CD4-positive, alpha-beta T cell treated with Interleukin-21 for 1 hour (primary cell): ENCODE measurements around the gene NHP2.
"Not testable (repeated sequence)": the region's sequence is repeated elsewhere in the genome, so short reads cannot be mapped to it uniquely, and the experiment has no call there.

ENCODE experiments used
- DNase-seq: peaks from one replicate; pipeline ENCODE4 v3.0.0-alpha.2; 2020

Gene NHP2

DNA sequence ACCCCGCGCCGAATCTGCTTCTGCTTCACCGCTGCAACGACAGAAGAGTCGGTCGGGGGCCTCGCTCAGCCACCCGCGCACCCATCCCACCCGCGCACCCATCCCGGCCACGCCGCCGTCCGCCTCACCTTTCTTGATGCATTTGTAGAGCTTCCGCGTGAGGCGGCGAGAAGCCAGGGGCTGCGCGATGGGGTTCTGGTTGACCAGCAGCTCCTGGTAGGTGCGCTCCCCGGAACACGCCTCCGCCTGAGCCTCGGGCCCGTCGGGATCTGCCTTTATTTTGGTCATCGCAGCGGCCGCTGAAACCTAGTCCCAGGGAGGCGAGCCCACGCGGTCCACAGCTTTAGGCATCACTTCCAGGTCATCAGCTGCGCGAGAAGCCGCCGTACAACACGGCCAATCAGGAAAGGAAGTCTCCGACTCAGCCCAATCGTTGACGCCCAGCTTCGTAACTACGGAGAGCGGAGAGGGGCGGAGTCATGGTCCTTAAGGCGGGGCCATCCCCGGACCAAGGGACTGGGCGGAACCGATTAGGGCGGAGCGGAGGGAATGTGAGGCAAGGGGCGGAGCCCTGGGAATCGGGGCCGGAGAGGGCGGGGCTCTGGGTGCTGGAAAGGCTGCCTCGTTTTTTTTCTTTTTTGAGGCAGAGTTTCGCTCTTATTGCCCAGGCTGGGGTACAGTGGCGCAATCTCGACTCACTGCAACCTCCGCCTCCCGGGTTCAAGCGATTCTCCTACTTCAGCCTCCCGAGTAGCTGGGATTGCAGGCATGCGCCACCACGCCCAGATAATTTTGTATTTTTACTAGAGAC lies at the start of gene NHP2:
Gene NHP2 (minus strand): TSS at position 356 of the 811 bp plus-strand sequence. CDS start 68 bp downstream, at position 288.
- DNase-seq = peak; percentile 98

DNA sequence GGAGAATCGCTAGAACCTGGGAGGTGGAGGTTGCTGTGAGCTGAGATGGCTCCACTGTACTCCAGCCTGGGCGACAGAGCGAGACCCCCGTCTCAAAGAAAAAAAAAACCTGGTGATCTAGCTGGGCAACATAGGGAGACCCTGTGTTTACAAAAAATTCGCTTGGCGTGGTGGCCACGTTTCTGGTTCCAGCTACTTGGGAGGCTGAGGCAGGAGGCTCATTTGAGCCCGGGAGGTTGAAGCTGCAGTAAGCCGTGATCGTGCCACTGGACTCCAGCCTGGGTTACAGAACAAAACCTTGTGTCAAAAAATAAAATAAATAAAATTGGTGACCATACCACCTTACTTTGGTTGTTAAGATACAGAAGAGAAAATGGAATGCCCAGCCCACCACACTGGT lies 48.9 kb upstream of the NHP2 start:
- DNase-seq = no peak

DNA sequence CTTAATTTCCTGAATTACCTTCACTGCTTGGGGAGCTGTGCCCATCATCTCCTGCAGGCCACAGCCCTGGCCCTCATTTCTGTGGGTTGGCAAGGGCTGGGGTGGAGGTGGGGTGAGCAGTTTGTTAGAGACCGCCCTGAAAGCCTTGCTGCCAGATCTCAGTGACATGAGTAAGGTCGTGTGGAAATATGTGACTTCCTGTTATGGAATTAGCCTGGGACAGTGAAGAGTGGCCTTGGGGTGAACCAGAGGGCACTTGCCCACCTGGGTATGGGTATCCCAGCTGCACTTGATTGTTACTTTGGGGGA lies 48.2 kb upstream of the NHP2 start:
- no peak for DNase-seq

DNA sequence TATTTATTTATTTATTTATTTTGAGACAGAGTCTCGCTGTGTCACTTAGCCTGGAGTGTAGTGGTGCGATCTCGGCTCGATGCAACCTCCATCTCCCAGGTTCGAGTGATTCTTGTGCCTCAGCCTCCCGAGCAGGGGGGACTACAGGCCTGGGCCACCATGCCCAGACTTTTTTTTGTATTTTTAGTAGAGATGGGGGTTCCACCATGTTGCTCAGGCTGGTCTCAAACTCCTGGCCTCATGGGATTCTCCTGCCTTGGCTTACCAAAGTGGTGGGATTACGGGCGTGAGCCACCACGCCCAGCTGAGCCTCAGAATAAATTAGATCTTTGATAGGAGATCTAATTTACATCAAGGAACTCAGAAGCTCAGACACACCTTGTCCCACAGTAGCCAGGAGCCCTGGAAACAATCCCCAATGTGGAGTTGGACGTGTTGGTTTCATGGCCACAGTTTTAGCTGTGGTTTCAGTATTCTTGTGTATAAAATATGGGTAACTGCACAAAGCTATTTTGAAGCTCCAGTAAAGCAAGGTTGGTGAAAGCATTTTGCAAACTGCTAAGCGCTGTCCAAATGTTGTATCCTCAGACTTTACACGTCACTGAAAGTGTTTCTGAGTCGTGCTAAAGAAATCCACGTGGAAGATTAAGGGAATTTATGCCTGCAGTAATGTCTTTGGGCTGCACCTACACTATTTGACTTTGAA lies 47.7 kb upstream of the NHP2 start:
- no peak for DNase-seq

DNA sequence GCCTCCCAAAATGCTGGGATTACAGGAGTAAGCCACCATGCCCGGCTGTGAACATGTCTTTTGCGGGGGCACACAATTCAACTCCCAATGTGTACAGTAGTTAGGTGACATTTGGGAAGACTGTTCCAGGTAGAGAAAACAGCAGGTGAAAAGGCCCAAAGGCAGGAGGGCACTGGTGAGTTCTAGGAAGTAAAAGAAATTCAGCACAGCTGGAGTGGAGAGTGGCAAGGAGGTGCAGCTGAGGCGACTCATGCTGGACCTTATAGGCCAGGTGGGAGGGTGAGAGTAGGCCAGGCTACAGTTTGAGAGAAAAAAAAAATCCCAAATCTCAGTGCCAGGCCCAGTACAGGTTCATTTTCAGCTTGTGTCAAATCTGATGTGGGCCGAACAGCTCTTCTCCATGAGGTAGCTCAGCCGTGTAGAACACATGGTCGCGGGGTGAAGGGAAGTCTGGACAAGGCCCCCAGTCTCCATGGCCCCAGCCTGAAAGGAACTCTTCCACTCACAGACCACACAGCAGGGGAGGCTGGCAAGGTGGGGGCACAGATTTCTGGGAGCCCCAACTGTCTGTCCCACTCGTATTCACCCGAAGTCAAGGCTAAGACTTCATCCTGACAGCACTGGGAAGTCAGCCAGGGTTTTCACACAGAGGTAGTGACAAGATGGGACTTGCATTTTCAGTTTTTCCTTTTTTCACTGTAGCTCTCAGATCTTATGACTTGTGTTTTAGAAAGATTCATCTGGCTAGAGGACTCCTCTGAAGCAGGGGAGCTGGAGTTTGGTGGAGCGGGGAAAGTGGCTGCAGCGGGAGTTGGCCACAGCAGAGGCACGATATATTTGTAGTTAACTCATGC lies 46.1 kb upstream of the NHP2 start:
- DNase-seq = no peak

DNA sequence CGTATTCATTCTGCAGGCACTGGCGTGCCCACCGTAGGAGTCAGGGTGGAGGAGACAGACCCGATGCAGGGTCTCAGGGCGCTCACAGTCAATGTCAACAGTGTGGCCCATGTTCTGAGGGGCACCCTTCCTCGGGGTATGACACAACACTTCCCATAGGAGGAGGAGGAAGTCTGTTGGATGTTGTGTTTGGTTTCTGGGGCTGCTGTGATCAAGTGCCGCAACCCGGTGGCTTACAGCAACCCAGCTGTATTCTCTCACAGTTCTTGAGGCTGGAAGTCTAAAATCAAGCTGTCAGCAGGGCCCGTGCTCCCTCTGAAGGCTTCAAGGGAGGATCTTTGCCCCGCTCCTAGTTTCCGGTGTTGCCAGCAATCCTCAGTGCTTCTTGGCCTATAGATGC lies 45.0 kb upstream of the NHP2 start:
- DNase-seq = no peak

DNA sequence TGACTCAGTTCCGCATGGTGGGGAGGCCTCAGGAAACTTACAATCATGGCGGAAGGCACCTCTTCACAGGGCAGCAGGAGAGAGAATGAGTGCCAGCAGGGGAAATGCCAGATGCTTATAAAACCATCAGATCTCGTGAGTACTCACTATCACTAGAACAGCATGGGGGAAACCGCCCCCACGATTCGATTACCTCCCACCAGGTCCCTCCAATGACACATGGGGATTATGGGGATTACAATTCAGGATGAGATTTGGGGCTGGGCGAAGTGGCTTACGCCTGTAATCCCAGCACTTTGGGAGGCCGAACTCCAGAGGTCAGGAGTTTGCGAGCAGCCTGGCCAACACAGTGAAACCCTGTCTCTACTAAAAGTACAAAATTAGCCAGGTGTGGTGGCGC lies 44.5 kb upstream of the NHP2 start:
- not testable (repeated sequence) for DNase-seq

DNA sequence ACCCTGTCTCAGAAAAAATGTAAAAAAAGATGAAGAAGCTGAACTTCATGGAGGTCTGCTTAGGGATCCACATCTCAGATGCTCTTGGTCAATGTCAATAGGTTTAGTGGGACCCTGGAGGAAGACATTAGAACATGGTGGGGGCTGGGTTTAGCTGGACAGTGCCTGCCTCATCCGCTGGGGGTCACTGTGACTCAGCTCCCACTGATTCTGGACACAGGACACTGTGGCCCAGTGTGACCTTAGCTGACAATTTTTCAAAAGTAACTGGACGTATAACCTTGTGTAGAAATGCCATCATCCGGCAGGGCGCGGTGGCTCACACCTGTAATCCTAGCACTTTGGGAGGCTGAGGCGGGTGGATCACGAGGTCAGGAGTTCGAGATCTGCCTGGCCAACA lies 43.3 kb upstream of the NHP2 start:
- no peak for DNase-seq

DNA sequence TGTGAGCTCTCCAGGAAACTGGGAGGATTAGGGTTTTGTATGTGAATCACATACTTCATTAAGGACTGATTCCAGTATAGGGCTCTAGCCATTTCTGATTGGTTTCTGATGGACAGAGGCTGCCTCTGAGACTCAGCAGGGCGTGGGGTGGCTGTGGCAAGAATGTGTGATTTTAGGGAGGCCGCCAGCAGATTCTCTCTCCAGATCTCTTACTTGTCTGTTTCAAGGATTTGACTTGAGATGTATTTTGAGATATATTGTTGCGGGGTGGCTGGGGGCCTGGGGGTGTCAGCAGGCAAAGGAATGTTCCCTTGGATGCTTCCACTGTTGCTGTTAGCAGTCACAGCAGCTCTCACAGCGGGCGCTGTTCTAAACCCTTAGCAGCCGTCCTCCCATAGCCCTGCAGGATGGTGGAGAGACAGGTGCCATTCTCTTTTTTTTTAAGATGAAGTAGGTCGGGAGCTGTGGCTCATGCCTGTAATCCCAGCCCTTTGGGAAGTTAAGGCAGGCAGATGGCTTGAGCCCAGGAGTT lies 42.7 kb upstream of the NHP2 start:
- no peak for DNase-seq

DNA sequence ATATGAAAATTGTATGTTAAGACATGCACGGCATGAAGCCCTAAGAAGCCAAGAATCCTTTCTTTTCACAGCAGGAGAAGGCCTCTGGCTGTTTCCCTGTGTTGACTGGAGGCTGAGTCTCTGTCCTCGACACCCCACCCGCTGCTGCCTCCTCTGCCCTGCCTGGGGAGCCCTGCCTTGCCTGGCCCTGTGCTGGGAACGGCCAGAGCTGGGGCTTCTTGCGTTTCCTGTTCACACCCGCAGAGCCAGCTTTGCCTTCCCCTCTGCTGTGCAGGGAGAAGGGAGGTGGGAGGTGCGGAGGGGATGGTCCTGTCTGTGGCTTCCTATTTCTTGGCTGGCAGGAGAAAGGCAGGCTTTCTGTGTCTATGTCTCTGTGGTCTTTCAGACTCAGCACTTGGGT lies 40.3 kb upstream of the NHP2 start:
- DNase-seq = no peak

DNA sequence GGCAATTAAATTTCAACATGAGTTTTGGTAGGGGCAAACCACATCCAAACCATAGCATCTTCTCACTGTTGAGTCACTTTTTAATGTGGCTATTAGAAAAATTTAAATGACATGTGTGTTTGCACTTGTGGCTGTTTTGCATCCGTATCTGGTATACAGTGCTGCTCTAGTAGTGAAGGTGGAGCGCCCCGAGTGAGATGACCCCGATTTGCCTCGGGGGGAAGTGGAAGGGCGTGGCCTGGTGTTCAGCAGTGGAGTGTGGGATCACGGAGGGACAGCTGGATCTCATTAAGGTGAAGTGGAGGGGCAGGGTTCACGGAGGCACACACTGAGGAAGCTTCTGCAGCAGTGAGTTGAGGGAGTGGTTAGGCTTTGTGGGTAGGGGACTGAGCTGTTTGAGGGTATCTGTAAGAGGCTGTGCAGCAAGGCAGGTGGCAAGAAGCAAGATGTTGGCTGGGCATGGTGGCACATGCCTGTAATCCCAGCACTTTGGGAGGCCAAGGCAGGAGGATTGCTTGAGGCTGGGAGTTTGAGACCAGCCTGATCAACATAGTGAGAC lies 39.6 kb upstream of the NHP2 start:
- DNase-seq = no peak

DNA sequence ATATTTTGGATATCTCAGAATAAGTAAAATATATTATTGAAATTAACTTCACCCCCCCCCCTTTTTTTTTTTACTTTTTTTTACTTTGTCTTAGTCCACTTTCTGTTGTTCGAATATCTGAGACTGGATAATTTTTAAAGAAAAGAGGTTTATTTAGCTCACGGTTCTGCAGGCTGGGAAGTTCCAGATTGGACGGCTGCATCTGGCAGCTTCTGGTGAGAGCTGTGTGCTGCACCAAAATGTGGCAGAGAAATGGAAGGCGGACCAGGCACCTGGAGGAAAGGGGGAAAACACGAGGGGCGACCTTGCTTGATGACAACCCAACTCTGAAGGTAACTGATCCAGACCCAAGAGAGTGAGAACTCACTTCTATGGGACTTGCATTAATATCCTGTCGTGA lies 39.1 kb upstream of the NHP2 start:
- no peak for DNase-seq

DNA sequence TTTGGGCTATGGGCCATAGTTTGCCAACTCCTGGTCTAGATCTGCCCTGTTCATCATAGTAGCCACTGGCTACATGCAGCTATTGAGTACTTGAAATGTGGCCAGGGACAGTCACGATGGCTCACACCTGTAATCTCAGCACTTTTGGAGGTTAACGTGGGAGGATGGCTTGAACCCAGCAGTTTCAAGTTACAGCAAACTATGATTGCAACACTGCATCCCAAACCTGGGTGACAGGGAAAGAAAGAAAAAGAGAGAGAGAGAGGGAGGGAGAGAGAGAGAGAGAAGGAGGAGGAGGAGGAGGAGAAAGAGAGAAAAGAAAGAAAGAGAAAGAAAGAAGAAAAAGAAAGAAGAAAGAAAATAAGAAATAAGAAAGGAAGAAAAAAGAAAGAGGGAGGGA lies 38.6 kb upstream of the NHP2 start:
- no peak for DNase-seq

DNA sequence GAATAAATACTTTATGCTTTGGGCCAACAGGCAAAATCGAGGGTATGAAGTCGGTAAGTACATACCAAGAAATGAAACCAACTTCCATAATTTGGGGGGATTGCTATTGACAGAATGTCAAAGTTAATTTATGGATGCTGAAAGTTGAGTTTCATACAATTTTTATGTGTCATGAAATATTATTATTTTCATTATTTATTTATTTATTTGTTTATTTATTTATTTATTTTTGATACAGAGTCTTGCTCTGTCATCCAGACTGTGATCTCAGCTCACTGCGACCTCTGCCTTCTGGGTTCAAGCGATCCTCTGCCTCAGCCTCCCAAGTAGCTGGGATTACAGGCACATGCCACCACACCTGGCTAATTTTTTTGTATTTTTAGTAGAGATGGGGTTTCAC lies 38.0 kb upstream of the NHP2 start:
- DNase-seq = no peak

DNA sequence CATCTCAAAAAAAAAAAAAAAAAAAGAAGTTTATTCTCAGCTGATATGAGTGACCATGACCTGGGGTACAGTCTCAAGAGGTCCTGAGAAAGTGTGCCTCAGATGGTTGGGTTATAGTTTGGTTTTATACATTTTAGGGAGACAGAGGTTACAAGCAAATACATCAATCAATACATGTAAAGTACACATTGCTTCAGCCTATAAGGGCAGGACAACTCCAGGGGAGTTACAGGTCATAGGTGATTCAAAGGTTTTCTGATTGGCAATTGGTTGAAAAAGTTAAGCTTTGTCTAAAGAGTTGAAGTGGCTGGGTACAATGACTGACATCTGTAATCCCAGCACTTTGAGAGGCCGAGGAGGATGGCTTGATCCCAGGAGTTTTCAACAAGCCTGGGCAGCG lies 35.7 kb upstream of the NHP2 start:
- DNase-seq = no peak

DNA sequence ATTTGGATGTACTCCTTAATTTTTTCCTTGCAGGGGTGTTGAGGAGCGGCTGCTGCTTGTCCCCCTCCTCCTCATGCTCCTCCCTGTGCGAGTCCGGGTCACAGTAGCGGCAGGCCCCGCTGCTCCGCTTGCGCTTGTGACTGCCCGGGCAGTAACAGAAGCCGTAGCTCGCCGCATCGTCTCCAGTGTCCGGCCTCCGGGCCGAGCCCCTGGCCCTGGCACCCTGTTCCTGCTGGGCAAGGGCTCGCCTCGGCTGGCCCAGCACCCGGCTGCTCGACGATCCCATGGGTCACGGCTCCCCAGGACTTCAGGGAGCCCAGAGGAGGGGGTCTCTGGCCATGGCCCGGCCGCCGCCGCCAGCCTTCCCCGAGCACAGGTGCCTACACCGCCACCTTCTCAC lies 33.3 kb upstream of the NHP2 start, which contains the start of gene GMCL2:
Gene GMCL2 (minus strand): TSS at position 358 of the 400 bp plus-strand sequence. CDS start 72 bp downstream, at position 286.
- DNase-seq = no peak

DNA sequence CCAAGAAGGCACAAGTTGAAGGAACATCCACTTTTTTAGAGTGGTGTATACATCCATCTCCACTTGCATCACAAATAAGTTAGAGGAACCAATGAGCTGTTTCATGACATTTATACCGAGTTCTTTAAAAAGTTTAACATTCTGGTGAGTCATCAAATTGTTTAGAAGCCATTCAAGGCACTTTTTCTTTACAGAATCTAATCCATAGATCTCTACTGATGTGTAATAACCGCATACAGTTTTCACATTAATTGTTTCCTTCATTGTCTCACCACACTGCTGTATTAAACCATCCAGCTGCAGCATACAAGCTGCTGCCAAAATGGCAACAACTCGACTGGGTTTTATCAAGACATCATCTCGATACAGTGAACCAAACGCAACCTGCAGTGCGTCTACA lies 32.7 kb upstream of the NHP2 start:
- DNase-seq = no peak

DNA sequence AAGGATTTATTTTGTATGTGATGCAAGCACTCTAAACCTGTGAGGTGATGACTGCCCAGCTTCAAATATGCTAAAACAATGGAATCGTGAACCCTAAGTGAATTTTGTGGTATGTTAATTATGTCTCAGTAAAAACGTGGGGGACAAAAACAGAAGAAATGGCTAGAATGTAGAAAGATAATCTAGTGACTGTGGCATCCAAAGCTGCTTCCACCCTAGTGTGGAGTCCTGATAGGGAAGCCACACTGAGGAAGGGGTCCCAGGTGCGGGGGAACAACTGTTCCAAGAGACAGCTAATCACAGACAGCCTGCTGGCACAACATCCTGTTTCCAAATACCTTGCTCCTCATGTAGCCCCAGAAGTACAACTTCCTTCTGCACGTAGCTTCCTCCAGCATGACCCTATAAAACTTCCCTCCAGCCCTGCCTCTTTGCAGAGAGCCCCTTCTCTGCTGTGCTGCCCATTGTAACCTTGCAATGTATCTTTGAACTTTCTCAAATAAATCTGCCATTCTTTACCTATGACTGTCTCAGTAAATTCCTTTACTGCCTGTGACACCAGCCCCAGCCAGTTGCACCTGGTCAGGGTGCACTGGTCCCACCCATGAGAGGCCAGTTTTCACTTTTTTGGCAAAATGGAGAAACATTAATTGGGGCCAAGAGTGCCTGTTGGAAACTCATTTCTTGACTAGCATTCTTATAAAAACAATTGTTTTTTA lies 28.6 kb upstream of the NHP2 start:
- no peak for DNase-seq

DNA sequence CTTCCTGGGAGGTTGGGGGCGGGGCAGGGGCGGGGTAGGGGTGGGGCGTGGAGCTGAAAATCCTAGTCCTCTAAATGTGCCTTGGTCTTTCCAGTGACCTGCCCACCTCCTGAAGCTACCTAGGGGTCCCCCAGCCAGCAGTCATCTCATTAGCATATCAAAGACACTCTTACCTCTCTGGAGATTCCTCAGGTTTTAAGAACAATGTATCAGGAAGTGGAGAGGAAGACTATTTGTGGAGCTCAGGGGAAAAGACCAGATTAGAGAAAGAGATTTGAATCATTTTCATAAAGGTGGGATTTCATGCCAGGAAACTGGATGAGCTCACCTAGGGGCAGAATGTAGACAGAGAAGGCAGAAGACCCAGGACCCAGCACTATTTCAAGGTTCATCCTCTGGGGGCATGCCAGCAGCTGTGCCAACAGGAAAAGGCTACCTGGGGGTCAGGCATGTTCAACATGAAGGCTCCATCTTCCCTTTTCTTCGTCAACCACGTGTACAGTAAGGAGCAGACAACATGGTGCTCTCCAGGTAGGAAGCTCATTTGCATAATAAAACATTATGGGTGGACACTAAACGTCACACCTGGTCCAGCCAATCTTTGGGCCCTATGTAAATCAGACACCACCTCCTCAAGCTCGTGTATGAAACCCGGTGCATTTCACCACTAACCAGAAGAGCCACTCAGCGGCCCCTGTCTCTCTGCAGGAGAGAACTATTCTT lies 26.6 kb upstream of the NHP2 start:
- DNase-seq = no peak

DNA sequence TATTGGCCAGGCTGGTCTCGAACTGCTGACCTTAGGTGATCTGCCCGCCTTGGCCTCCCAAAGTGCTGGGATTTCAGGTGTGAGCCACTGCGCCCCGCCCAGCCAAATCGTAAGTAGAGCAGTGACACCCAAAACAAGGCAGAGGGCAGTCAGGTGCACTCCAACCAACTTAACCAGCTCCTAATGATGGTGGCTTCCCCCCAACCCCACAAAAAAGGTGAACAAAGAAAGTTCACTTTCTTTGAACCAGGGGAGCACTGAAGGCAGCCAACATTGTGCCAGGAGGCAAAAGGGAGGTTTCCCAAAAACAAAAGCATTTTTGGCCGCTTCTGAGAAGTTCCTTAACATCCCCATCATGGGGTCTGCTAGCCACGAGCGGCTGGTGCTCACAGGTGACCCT lies 23.9 kb upstream of the NHP2 start:
- DNase-seq = no peak

DNA sequence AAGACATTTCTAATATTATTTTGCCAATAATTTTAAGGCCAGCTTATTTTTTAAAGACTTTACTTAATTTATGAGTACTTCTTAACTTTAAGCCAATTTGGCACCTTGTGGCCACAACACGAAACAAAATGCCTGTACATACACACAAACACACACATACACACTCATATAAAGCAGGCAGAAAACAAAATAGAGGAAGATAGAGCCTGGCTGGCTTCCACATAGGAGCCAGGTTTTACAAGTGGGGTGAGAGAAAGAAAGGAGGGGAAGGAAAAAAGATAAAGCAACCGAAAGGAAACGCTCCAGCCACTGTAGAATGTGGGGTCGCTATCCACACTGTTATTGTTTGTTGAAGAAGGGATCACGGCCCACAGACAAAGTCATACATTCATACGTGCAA lies 23.1 kb upstream of the NHP2 start:
- DNase-seq = no peak

DNA sequence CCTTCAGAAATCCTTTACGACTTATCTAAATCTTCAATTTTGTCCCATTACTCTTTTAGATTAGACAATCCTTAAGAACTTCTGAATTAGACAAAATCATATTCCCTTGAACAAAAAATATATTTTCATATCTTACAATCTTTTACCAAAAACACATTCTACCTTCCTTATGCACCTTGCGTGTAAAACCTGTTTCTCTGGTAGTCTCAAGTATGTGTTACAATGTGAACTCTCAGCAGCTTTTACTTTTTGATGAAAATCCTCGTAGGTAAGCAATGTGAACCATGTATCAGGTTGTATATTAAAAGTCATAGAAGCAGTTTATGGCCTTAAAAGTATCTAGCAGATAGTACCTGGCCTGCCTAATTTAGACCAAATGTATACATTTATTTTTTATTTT lies 20.8 kb upstream of the NHP2 start:
- DNase-seq = no peak
